Colon (tissue), 2 donors: ENCODE measurements around the gene CARD11.

Experiments
- FAIRE-seq: peaks from 2 replicates; lab custom pipeline; 2012; peaks lifted over from hg19 to GRCh38; lab: Jason Lieb, UNC
- donor health status: control.
- donor health status: control.

The CARD11 gene

DNA sequence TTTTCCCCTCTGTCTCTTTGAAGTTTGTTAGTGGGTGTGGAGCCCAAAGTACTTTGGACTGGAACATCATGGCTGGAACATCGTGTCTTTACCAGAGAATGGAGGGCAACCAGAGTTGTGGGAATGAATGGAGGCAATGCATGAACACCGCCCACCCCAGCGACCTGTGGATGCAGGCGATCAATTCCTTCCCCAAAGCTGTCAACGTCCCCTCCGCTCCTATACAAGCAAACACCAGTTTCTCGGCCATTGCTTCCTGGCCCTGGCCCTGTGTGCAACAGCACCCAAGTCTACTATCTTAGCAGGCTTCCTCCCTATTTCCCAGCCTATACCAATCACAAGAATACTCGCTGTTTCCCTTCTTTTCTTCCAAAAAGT lies 62.6 kb downstream of the CARD11 start:
- FAIRE-seq: no peak

DNA sequence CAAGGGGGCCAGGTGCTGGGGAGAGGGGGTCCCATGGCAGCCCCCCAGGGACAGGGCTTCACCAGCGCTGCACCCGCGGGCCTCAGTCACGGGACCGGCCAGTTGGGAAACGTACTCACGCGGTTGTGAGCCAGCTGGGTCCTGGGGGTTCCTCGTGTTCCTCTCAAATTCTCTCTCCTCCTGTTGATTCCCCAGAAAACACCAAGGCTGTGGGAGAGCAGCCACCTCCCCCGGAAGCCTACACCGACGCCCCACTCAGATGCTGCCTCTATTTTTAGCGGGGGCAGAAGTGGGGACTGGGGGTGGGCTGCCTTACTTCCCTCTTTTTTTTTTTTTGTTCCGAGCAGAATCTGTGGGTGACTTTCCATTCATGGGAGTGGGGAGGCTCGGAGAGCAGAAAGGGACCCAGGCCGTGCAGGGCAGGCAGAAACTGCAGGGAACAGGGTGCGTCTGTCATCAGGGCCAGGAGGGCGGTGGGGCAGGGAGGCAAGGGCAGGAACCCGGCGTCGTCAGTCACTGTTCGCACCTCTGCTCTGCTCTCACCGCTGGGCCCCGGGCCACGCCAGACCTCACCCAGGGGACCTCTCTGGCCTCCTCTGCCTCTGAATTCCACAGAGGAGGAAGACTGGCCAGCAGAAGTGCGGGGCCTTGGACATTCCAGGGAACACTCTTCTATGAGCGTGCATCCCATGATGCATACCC lies 63.1 kb downstream of the CARD11 start:
- no peak for FAIRE-seq

DNA sequence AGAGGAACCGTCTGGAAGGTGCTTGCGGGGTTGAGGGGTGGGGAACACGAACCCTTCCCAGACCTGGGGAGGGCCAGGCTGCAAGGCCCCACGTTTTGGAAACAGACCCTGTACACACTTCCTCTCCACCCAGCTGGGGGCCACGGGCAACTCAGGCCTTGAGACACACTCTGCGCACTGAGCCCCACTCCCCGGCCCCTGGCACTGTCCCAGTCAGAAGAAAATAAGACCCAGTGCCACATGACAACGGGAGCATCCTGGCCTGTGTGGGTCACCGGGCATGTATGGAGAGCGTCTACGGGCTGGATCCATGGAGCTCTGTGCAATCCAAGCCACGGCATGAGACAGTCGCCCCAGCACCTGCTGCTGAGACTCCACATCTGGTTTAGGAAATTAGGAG lies 63.7 kb downstream of the CARD11 start:
- no peak for FAIRE-seq

DNA sequence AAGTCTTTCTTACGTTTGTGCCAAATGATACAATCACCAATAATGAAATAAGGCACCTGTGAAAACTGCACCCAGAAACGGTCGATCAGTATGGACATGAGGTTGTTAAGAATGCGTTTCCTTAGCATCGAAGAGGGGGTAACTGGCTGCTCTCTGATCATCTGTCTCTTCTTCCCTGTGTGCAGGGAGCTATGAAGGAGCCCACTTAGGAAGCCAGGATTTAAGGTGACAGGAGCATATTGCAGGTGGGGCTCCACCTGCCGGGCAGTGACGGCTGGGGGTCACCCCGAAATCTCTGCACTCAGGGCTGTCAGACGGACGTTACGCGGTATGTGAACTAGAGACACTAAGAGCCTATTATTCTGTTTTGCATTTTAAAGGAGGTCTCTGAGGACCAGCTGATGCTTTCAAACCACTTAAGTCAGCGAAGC lies 64.5 kb downstream of the CARD11 start:
- no peak for FAIRE-seq

DNA sequence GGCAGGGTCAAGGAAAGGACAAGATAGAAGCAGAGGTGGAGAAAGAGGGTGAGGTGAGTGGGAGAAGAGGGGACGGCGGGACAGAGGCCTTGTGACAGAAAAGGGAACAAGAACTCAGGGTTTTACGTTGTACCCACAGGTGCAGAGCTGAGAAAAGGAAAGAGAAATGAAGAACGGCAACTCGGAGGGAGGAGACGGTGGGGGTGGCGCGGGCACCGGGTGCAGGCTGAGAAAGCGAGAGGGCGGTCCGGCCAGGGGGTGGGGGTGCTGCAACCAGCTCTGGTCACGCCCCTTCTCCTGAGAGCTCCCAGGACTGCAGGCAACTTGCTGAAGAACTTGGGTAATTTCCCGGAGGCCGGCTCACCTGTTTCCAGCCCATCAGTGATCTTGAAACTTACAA lies 65.3 kb downstream of the CARD11 start:
- no peak for FAIRE-seq

DNA sequence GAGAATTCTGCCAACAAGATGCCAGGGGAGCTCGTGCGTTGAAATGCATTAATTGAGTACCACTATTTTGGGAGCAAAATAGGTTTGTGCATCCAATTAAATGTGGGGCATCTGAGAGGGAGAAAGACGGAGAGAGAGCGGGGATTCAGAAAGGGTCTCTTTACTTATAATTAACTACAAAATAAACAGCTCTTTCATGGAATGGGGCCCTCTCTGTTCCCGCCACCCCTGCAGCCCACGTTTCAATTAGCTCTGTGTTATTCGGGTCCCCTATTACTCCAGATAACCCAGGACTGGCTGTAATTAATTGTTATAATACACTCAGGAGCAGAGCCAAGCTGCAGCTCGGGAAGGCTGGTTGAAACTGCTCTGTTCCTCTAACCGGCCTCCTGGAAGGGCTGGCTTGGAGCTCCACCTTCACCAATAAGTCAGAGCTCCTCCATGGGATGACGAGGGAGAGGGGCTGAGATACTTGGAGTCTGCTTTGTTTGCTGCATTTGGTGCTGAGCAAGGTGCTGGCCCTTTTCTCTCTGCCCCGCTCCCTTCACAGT lies 67.8 kb downstream of the CARD11 start:
- no peak for FAIRE-seq

DNA sequence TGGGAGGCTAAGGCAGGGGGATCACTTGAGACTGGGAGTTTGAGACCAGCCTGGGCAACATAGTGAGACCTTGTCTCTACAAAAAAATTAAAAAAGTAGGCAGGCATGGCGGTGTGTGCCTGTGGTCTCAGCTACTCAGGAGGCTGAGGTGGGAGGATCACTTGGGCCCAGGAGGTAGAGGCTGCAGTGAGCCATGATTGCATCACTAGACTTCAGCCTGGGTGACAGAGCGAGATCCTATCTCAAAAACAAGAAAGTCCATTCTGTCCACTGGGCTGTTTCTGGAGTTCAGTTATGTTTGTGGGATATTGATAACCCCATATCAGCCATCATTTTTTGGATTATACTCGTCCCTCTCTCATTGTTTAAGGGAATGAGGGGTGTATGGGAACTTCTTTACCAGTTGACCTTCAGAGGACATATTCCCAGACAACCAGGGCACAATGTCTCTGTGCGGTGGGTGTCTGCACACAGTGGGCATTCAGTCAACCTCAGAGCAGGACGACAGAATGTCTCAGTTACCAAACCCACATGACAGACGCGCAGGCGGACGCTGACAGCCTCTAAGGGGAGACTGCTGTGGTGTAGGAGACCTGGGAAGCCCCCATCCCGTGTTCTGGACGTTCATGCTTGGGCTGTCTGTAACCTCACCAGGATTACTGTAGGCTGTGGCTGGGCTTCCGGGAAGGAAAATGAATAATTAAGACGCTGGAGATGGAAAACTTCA lies 69.4 kb downstream of the CARD11 start:
- FAIRE-seq: no peak

DNA sequence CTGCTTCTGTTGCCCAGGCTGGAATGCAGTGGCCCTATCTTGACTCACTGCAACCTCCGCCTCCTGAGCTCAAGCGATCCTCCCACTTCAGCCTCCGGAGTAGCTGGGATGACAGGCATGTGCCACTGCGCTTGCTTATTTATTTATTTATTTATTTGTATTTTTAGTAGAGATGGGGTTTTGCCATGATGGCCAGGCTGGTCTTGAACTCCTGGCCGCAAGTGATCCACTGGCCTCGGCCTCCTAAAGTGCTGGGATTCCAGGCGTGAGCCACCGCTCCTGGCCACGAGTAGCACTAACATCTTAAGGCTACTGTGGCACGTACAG lies 70.9 kb downstream of the CARD11 start:
- no peak for FAIRE-seq

DNA sequence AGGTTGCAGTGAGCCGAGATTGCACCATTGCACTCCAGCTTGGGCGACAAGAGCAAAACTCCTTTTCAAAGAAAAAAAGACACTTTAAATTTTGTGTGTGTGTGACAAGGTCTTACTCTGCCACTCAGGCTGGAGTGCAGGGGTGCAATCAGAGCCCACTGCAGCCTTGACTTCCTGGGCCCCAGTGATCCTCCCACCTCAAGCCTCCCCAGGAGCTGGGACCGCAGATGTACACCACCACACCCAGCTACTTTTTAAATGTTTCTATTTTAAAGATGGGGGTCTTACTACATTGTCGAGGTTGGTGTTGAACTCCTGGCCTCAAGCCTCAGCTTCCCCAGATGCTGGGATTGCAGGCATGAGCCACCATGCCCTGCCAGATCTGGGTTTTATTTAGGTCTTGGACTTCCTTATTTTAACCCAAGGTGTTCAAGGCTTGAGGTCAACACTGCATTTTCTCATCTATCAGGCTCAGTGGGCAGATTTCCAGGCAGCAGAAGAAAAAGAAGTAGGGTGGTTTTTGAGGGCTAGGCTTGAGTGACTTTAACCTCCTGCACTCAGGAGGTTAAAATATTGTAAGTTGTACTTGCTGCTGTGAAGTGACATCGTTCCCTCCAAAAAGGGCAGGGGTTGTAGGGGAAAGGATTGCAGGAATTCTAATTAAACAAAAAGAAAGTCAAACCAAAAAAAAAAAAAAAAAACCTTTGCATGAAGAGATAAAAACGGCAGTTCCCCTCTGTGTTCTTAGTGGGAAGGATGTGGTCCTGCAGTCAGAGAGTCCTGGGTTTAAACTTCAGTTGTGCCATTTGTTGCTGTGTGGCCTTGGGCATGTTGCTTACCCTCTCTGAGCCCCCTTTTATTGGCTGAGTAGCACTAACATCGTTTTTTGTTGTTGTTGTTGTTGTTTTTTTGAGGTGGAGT lies 71.5 kb downstream of the CARD11 start:
- no peak for FAIRE-seq

DNA sequence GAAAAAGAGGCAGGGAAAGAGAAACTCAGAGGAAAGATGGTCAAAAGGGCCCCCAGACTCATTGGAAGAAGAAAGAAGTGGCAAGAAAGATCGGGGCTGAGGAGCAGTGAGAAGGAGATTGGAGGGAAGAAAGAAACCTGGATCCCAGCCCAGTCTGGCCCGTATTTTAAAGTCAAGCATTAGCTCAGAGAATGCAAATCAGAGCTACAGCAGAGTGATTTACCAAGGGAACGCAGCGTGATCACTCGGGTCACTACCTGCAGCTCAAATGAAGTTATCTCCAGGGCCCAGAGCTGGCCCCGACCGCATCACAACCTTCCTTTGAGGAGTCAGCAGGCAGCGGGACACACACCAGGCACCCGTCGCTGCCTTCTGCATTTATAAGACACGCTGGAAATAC lies 72.8 kb downstream of the CARD11 start:
- no peak for FAIRE-seq

DNA sequence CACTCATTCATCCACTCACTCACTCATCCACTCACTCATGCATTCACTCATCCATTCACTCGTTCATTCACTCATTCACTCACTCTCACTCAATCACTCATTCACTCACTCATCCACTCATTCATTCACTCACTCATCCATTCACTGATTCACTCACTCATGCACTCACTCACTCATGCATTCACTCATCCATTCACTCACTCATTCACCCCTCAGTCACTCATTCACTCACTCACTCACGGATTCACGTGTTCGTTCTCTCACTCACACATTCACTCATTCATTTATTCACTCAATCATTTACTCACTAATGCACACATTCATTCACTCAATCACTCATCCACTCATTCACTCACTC lies 73.4 kb downstream of the CARD11 start:
- FAIRE-seq: no peak

DNA sequence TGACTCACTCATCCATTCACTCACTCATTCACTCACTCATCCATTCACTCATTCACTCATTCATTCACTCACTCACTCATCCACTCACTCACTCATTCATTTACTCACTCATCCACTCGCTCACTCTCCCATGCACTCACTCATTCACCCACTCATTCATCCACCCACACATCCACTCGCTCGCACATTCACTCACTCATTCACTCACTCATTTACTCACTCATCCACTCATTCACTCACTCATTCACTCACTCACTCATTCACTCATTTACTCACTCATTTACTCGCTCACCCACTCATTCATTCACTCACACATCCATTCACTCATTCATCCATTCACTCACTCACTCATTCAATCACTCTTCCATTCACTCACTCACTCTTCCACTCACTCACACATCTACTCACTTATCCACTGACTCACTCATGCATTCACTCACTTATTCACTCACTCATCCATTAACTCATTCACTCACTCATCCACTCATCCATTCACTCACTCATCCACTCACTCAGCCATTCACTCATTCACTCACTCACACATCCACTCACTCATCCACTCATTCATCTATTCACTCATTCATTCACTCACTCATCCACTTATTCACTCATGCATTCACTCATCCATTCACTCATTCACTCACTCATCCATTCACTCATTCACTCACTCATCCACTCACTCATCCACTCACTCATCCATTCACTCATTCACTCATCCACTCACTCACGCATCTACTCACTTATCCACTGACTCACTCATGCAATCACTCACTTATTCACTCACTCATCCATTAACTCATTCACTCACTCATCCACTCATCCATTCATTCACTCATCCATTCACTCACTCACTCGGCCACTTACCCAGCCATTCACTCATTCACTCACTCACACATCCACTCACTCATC lies 74.0 kb downstream of the CARD11 start:
- no peak for FAIRE-seq

DNA sequence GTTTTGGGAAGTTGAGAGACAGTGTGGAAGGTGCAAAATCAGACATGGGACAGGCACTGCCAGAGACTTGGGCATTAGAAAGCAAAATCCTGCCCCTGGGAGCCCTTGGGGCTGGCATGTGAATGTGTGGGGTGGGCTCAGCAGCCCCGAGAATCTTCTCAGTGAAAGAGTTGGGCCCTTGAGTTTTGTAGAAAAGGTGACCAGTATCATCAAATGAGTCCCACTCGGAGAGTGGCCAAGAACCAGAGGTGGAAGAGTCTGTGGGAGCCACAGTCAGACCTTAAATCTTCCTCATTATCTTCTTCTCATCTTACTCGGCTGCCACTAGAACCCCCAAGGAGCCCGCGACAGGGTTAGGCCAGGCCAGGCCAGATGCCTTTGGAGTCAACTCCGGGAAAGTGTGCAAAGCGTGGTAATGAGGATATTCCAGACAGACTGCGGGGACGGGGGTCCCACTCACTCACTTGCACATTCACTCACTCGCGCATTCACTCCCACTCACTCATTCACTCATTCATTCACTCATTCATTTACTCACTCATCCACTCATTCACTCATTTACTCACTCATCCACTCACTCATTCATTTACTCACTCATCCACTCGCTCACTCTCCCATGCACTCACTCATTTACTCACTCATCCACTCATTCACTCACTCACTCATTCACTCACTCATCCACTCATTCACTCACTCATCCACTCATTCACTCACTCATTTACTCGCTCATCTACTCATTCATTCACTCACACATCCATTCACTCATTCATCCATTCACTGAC lies 74.9 kb downstream of the CARD11 start:
- FAIRE-seq: no peak

DNA sequence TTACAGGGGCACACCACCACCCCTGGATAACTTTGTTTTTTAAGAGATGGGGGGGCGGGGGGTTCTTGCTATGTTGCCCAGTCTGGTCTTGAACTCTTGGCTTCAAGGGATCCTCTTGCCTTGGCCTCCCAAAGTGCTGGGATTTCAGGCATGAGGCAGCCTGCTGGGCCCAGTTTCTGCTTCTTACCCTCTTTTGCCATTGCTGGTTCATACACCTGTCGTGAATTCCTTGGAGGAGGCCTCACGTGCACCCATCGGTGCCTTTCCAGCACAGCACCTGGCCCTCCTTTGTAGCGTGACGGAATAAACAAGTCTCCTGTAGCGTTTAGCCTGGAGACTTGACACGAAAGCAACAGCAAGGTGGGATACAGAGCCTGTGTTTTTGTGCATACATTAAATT lies 75.5 kb downstream of the CARD11 start:
- no peak for FAIRE-seq

DNA sequence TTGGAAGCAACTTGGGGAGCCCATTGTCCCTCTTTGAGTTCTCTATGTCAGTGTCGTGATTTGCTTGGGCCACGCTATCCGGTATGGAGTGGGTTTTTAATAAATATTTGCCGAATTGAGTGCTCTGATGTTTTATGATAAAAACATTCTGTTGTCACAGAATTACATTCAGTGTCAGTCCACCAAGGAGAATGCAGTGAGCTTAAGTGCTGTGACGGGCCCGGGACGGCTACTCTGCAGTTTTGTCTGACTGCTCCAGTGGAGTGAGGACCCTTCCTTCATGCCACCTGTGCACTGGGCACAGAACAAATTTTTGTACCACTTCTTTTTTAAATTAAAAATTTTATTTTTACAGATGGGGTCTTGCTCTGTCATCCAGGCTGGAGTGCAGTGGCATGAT lies 76.0 kb downstream of the CARD11 start:
- FAIRE-seq: no peak

DNA sequence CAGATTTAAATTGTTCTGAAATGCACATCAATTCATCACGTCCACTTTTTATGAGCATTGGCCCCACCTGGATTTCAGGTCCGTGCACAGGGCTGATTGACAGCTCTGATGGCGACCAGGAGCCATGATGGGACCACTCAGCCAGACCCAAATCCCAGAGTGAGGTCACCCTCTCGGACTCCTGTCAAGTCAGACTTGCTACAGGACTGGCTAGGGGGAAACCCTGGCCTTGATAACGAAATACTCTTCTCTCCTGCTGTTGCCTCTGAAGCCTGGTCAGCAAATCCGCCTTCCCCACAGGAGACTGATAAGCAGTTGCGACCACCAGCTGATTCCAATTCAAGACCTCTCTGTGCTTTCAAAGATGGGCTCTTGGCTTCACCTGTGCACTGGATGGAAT lies 76.4 kb downstream of the CARD11 start:
- no peak for FAIRE-seq

DNA sequence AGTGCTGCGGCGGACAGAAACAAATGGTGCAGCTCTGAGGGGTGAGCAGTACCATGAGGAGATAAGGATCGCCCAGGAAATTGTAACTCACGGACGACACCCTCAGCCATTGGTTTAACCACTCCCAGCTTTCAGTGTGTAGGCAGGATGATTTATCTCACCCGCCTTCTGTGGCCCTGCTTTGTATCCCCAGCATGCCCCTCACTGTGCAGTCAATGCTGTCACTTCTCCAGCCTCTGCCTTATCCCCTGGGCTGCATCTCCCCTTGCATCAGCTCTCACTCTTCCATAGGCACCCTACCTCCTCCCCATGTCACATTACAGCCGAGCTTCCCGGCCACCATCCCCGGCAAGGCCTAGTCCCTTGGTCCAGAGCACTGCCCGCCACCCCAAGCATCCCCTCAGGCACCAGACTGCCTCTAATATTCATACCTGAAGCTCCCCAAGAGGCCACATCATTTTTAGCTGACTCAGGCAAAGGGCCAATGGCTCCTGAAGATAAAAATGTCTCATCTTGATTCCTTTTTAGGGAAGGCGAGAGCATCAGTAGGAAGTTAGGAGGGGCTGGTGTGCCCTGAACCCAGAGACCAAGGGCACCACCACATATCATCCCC lies 77.1 kb downstream of the CARD11 start:
- no peak for FAIRE-seq

DNA sequence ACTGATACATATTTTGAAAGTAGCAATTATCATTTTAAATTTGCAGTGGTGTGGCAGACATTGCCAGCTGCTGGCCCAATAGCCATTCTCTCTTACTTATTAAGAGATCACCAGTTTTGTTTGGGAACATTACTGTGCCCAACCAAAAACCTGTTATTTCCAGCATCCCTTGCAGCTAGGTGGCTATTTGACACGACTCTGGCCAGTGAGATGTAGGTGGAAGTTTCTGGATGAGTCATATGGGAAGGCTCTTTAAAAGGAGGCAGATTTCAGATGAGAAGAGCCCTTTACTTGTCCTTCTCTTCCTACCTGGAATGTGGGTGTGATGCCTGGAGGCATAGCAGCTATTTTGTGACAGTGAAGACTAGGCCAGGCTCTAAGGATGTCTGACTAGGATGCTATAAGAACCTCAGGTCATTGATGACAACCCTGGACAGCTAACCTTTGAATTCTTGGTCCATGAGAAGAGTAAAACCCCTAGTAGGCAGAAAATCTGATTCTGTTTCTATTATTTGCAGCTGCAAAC lies 77.9 kb downstream of the CARD11 start:
- FAIRE-seq: no peak

DNA sequence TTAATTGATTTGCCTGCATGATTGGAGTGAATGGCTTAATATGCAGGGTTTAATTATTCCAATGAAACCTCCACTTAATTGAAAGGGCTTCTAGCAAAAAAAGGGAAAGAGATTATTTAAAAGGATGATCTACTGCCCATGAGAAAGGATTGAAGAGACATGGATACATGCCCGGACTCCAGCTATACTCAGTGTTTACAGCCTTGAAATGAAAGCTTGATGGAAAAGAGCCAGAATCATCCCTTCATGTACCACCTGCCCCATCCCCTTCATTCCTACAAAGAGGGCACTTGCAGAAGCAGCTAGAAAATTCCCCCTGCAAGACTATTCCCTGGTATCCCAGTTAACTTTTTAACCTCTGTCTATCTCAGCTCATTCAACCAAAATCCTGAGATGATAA lies 78.4 kb downstream of the CARD11 start:
- FAIRE-seq: no peak

DNA sequence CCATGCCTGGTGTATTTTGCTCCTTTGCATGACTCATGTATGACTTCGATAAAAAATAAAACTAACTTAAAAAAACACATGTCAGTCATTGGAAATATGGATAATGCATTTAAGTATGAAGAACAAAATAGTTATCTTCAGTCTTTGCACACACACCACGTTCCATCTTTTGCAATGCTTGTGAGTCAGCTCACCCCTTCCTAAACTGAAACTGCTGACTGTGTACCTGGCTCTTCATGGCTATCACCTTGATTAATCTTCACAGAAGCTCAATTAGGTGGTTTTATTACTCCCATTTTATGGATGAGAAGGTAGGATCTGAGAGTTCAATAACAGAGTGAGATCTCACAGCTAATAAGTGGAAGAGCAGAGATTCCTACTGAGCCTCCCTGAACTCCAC lies 79.5 kb downstream of the CARD11 start:
- FAIRE-seq: no peak
